Rectal smooth muscle tissue (tissue), 1 donor: Measurements from ENCODE around the gene AK8.

Source experiments
- H3K27ac ChIP-seq: one replicate; pipeline ENCODE4 v1.7.0; 2013; ENCODE audit warnings: low read depth, low read length, inconsistent platforms
- H3K27me3 ChIP-seq: one replicate; pipeline ENCODE4 v1.7.0; 2013; ENCODE audit warnings: low read length; ENCODE audit not compliant: control insufficient read depth, insufficient read depth
- H3K36me3 ChIP-seq: one replicate; pipeline ENCODE4 v1.7.0; 2013; ENCODE audit warnings: low read length; ENCODE audit not compliant: control insufficient read depth, insufficient read depth
- H3K4me1 ChIP-seq: one replicate; pipeline ENCODE4 v1.7.0; 2013; ENCODE audit warnings: low read length; ENCODE audit not compliant: control insufficient read depth, insufficient read depth
- H3K4me3 ChIP-seq: one replicate; pipeline ENCODE4 v1.7.0; 2013; ENCODE audit warnings: low read length
- H3K9ac ChIP-seq: one replicate; pipeline ENCODE4 v1.7.0; 2013; ENCODE audit warnings: low read length

The AK8 gene

GRCh38 chr9:132864691-132865090, 13.4 kb downstream of the AK8 start:
- Histone ChIP-seq H3K36me3 (no peaks in the 10 kb centered on the region), H3K4me1 (no peaks in the 10 kb centered on the region), H3K27ac (no peak overlapping the region), H3K27me3 (no peaks in the 10 kb centered on the region), H3K9ac (no peak overlapping the region), H3K4me3 (no peak overlapping the region)

GRCh38 chr9:132864277-132864676, 13.8 kb downstream of the AK8 start:
- no peak overlapping the region for H3K4me3 ChIP-seq
- H3K36me3 ChIP-seq: no peaks in the 10 kb centered on the region
- no peaks in the 10 kb centered on the region for H3K27me3 ChIP-seq
- no peak overlapping the region for H3K27ac ChIP-seq
- no peaks in the 10 kb centered on the region for H3K4me1 ChIP-seq
- H3K9ac ChIP-seq: no peak overlapping the region

- Histone ChIP-seq H3K4me1 (peaks cover 1% of the 10 kb centered on the region), H3K27me3 (no peaks in the 10 kb centered on the region), H3K4me3 (no peak overlapping the region), H3K36me3 (no peaks in the 10 kb centered on the region), H3K9ac (no peak overlapping the region), H3K27ac (no peak overlapping the region)
Measured at GRCh38 chr9:132863096-132863495, 15.0 kb downstream of the AK8 start.

- H3K4me1 ChIP-seq: peaks cover 4% of the 10 kb centered on the region
- H3K4me3 ChIP-seq: no peak overlapping the region
- no peak overlapping the region for H3K9ac ChIP-seq
- H3K27ac ChIP-seq: no peak overlapping the region
- no peaks in the 10 kb centered on the region for H3K36me3 ChIP-seq
- no peaks in the 10 kb centered on the region for H3K27me3 ChIP-seq
Measured at GRCh38 chr9:132862533-132862932, 15.6 kb downstream of the AK8 start.

- peaks cover 8% of the 10 kb centered on the region for H3K4me1 ChIP-seq
- no peaks in the 10 kb centered on the region for H3K27me3 ChIP-seq
- no peak overlapping the region for H3K27ac ChIP-seq
- H3K36me3 ChIP-seq: no peaks in the 10 kb centered on the region
- H3K4me3 ChIP-seq: no peak overlapping the region
- H3K9ac ChIP-seq: no peak overlapping the region
Measured at GRCh38 chr9:132861666-132862065, 16.4 kb downstream of the AK8 start.

- Histone ChIP-seq H3K4me3 (no peak overlapping the region), H3K27ac (no peak overlapping the region), H3K4me1 (peaks cover 8% of the 10 kb centered on the region)
Measured at GRCh38 chr9:132858751-132859150, 19.3 kb downstream of the AK8 start.

GRCh38 chr9:132857616-132858342, 20.3 kb downstream of the AK8 start:
- no peak overlapping the region for H3K27ac ChIP-seq
- H3K9ac ChIP-seq: no peak overlapping the region
- no peak overlapping the region for H3K4me3 ChIP-seq
- H3K27me3 ChIP-seq: no peaks in the 10 kb centered on the region
- peaks cover 8% of the 10 kb centered on the region for H3K4me1 ChIP-seq
- no peaks in the 10 kb centered on the region for H3K36me3 ChIP-seq

More at GRCh38 chr9:132858751-132859150, 19.3 kb downstream of the AK8 start:
- Histone ChIP-seq H3K27me3 (no peaks in the 10 kb centered on the region), H3K36me3 (no peaks in the 10 kb centered on the region), H3K9ac (no peak overlapping the region)

GRCh38 chr9:132857031-132857430, 21.1 kb downstream of the AK8 start:
- H3K27ac ChIP-seq: no peak overlapping the region
- no peaks in the 10 kb centered on the region for H3K36me3 ChIP-seq
- no peaks in the 10 kb centered on the region for H3K27me3 ChIP-seq
- H3K4me1 ChIP-seq: peaks cover 8% of the 10 kb centered on the region
- no peak overlapping the region for H3K9ac ChIP-seq
- no peak overlapping the region for H3K4me3 ChIP-seq

- H3K27ac ChIP-seq: no peak overlapping the region
Measured at GRCh38 chr9:132855904-132856303, 22.2 kb downstream of the AK8 start.

GRCh38 chr9:132854832-132855231, 23.3 kb downstream of the AK8 start:
- Histone ChIP-seq H3K27ac (no peak overlapping the region), H3K4me1 (peaks cover 8% of the 10 kb centered on the region)

More at GRCh38 chr9:132855904-132856303, 22.2 kb downstream of the AK8 start:
- Histone ChIP-seq H3K27me3 (no peaks in the 10 kb centered on the region), H3K9ac (no peak overlapping the region), H3K4me3 (no peak overlapping the region), H3K36me3 (no peaks in the 10 kb centered on the region), H3K4me1 (peaks cover 8% of the 10 kb centered on the region)

GRCh38 chr9:132853482-132853881, 24.6 kb downstream of the AK8 start:
- H3K27me3 ChIP-seq: no peaks in the 10 kb centered on the region
- no peak overlapping the region for H3K27ac ChIP-seq
- no peak overlapping the region for H3K9ac ChIP-seq
- H3K36me3 ChIP-seq: no peaks in the 10 kb centered on the region
- no peak overlapping the region for H3K4me3 ChIP-seq
- peaks cover 8% of the 10 kb centered on the region for H3K4me1 ChIP-seq

More at GRCh38 chr9:132854832-132855231, 23.3 kb downstream of the AK8 start:
- H3K36me3 ChIP-seq: no peaks in the 10 kb centered on the region
- H3K27me3 ChIP-seq: no peaks in the 10 kb centered on the region
- no peak overlapping the region for H3K9ac ChIP-seq
- H3K4me3 ChIP-seq: no peak overlapping the region

GRCh38 chr9:132849185-132849706, 28.8 kb downstream of the AK8 start:
- Histone ChIP-seq H3K27me3 (no peaks in the 10 kb centered on the region), H3K36me3 (no peaks in the 10 kb centered on the region), H3K27ac (peak overlapping the region; percentile 66), H3K4me1 (no peaks in the 10 kb centered on the region), H3K9ac (no peak overlapping the region), H3K4me3 (peak overlapping the region; percentile 3)
